CD14-positive monocyte (primary cell): ENCODE data around the gene UPF3A. TPM values are rescaled to one million over a fixed set of nuclear protein-coding genes. Genes with fewer than 3 reads are reported as not detected.

Experiments used
- DNase-seq, 3 donors: peaks; one replicate each; pipeline ENCODE4 v3.0.0-alpha.2; 2011 to 2022
- H2AFZ ChIP-seq: 2 replicates; pipeline ENCODE4 v1.6.0; 2012; ENCODE audit warnings: mild to moderate bottlenecking, low read depth, low read length, inconsistent platforms; ENCODE audit not compliant: insufficient read depth, poor library complexity, severe bottlenecking
- H3K27ac ChIP-seq, 2 donors: 1 replicate in 1 of 2; 2 replicates in 1 of 2; pipeline ENCODE4 v1.5.1; 2012 to 2013; ENCODE audit warnings: low read length in 2 of 2, control low read depth in 1 of 2, inconsistent platforms in 1 of 2, low read depth in 1 of 2, mild to moderate bottlenecking in 1 of 2
- H3K27me3 ChIP-seq, 2 donors: one replicate each; pipeline versions ENCODE4 v1.6.0 to v1.6.1; 2011 to 2013; ENCODE audit warnings: low read length in 2 of 2; ENCODE audit not compliant: control insufficient read depth in 2 of 2, insufficient read depth in 2 of 2
- H3K36me3 ChIP-seq, 2 donors: replicated peaks in 1 of 2; 1 replicate in 1 of 2; 2 replicates in 1 of 2; pipeline versions ENCODE4 v1.5.1 to v1.6.1; 2012 to 2013; ENCODE audit warnings: low read length in 2 of 2, control low read depth in 1 of 2, inconsistent platforms in 1 of 2, mild to moderate bottlenecking in 1 of 2; ENCODE audit not compliant: insufficient read depth in 2 of 2, control insufficient read depth in 1 of 2
- H3K4me1 ChIP-seq, 2 donors: 1 replicate in 1 of 2; 2 replicates in 1 of 2; pipeline versions ENCODE4 v1.5.1 to v1.6.1; 2012 to 2013; ENCODE audit warnings: low read length in 2 of 2, control low read depth in 1 of 2, inconsistent platforms in 1 of 2, mild to moderate bottlenecking in 1 of 2, moderate library complexity in 1 of 2; ENCODE audit not compliant: insufficient read depth in 2 of 2, control insufficient read depth in 1 of 2
- H3K4me2 ChIP-seq: replicated peaks from 2 replicates; pipeline ENCODE3; 2012; ENCODE audit warnings: low read length, moderate library complexity, mild to moderate bottlenecking; ENCODE audit not compliant: poor library complexity, severe bottlenecking; ENCODE audit errors: extremely low read depth
- H3K4me3 ChIP-seq, 3 experiments: fragments of 200-600 bp in 1 of 3; sonication (generic) in 1 of 3; replicated peaks in 1 of 3; 1 replicate in 2 of 3; 2 replicates in 1 of 3; pipeline ENCODE4 v1.5.1; 2011 to 2013; ENCODE audit warnings: low read length in 3 of 3, mild to moderate bottlenecking in 3 of 3, control low read depth in 2 of 3, low read depth in 2 of 3, inconsistent platforms in 1 of 3, moderate library complexity in 1 of 3
- H3K79me2 ChIP-seq: 2 replicates; pipeline ENCODE4 v1.6.0; 2012; ENCODE audit warnings: mild to moderate bottlenecking, control low read depth, inconsistent platforms, low read length, moderate library complexity; ENCODE audit not compliant: insufficient read depth
- H3K9ac ChIP-seq: 2 replicates; pipeline ENCODE4 v1.6.0; 2017; ENCODE audit warnings: low read length, mild to moderate bottlenecking; ENCODE audit not compliant: insufficient read depth, poor library complexity, severe bottlenecking
- H3K9me3 ChIP-seq, 2 donors: replicated peaks in 1 of 2; 1 replicate in 1 of 2; 2 replicates in 1 of 2; pipeline versions ENCODE4 v1.5.1 to v1.6.1; 2012 to 2013; ENCODE audit warnings: low read length in 2 of 2, control low read depth in 1 of 2; ENCODE audit not compliant: control insufficient read depth in 1 of 2, insufficient read depth in 1 of 2
- H4K20me1 ChIP-seq: 2 replicates; pipeline ENCODE4 v1.6.0; 2012; ENCODE audit warnings: mild to moderate bottlenecking, low read length, control low read depth, moderate library complexity; ENCODE audit not compliant: insufficient read depth
- H3K27ac Mint-ChIP-seq, 7 donors: one replicate each; pipeline ENCODE4 v1.8.0; 2020; ENCODE audit warnings: mild to moderate bottlenecking in 7 of 7, mixed read lengths in 7 of 7, moderate library complexity in 6 of 7, inconsistent platforms in 2 of 7
- H3K27me3 Mint-ChIP-seq, 3 donors: one replicate each; pipeline ENCODE4 v1.8.0; 2021 to 2022; ENCODE audit warnings: low read depth in 3 of 3, mild to moderate bottlenecking in 3 of 3, mixed read lengths in 3 of 3, moderate library complexity in 3 of 3, inconsistent platforms in 1 of 3
- H3K36me3 Mint-ChIP-seq, 2 donors: one replicate each; pipeline ENCODE4 v1.8.0; 2020; ENCODE audit warnings: mixed read lengths in 2 of 2, inconsistent platforms in 1 of 2, mild to moderate bottlenecking in 1 of 2
- H3K4me1 Mint-ChIP-seq: one replicate; pipeline ENCODE4 v1.8.0; 2020; ENCODE audit warnings: mild to moderate bottlenecking, mixed read lengths
- H3K4me3 Mint-ChIP-seq, 2 donors: one replicate each; pipeline ENCODE4 v1.8.0; 2020; ENCODE audit warnings: mild to moderate bottlenecking in 2 of 2, mixed read lengths in 2 of 2, moderate library complexity in 1 of 2
- H3K9me3 Mint-ChIP-seq, 7 donors: one replicate each; pipeline ENCODE4 v1.8.0; 2020 to 2022; ENCODE audit warnings: mixed read lengths in 7 of 7, mild to moderate bottlenecking in 6 of 7, moderate library complexity in 6 of 7, inconsistent platforms in 2 of 7
- CTCF ChIP-seq: fragments of 200-600 bp; IDR thresholded peaks from one replicate; pipeline ENCODE4 v1.8.0; 2022; ENCODE audit warnings: antibody characterized with exemption, mild to moderate bottlenecking
- WGBS: methylation state at CpG from one replicate; pipeline ENCODE4 v1.1.5; 2013; ENCODE audit warnings: missing lambda C conversion rate; ENCODE audit not compliant: insufficient coverage; 5-methylcytosine and 5-hydroxymethylcytosine counted together
- intact Hi-C, 2 donors: fragments of 100-400 bp; cut with micrococcal nuclease; formaldehyde crosslinking; loops; one replicate each; pipeline versions ENCODE4 v1.15.0 to v1.15.1; 2023
- polyA plus RNA-seq, 3 donors: library from polyadenylated mRNA; depleted of rRNA in 1 of 3; unstranded in 2 of 3; stranded (reverse) in 1 of 3; fragments of 300-500 nt in 2 of 3; fragments of >200 nt in 1 of 3; fragmentation: Illumina TruSeq in 2 of 3; gene quantifications; 1 replicate in 2 of 3; 2 replicates in 1 of 3; pipeline ENCODE4 v1.2.3, GENCODE V29; 2012 to 2021

UPF3A gene
- polyA plus RNA-seq, 3 donors: 6.1 to 39.1 (median 7.0) TPM

- WGBS: 95% methylated on average over 3 of the region's 3 CpGs
- Histone ChIP-seq H2AFZ (no peak overlapping the region), H3K9me3 (no peaks in the 10 kb centered on the region), H3K27ac (peak overlapping the region in 1 of 2 donors; percentile 54), H3K4me2 (no peak overlapping the region), H3K36me3 (peaks cover 31 to 54% of the 10 kb centered on the region in 2 donors), H3K9ac (no peak overlapping the region), H4K20me1 (peaks cover 57% of the 10 kb centered on the region), H3K4me3 (no peak overlapping the region), H3K79me2 (peaks cover 93% of the 10 kb centered on the region), H3K4me1 (peaks cover 14 to 34% of the 10 kb centered on the region in 2 donors), H3K27me3 (no peaks in the 10 kb centered on the region)
- Mint-ChIP-seq H3K4me1 (peaks cover 43% of the 10 kb centered on the region), H3K4me3 (no peak overlapping the region), H3K27ac (peak overlapping the region in 5 of 7 donors; percentile 1 to 69 (median 10)), H3K27me3 (no peaks in the 10 kb centered on the region), H3K9me3 (no peaks in the 10 kb centered on the region), H3K36me3 (peaks cover 44 to 66% of the 10 kb centered on the region in 2 donors)
- intact Hi-C loops: no loop called here
- DNase-seq: no peak
- TF ChIP-seq CTCF: no peak
Measured at GRCh38 chr13:114319441-114319913, 38.1 kb downstream of the UPF3A start.

- H3K4me1 ChIP-seq: peaks cover 17 to 37% of the 10 kb centered on the region in 2 donors
- TF ChIP-seq CTCF: no peak
- H3K9me3 ChIP-seq: no peaks in the 10 kb centered on the region
- no peaks in the 10 kb centered on the region for H3K27me3 ChIP-seq
- intact Hi-C loops: no loop called here
- peaks cover 57% of the 10 kb centered on the region for H4K20me1 ChIP-seq
- no peak overlapping the region for H3K4me3 Mint-ChIP-seq
- no peak for DNase-seq
- peaks cover 49 to 72% of the 10 kb centered on the region in 2 donors for H3K36me3 Mint-ChIP-seq
- H3K27ac ChIP-seq: peak overlapping the region in 1 of 2 donors; percentile 54
- H2AFZ ChIP-seq: no peak overlapping the region
- H3K27ac Mint-ChIP-seq: peak overlapping the region in 3 of 7 donors; percentile 10 to 70 (median 69)
- peaks cover 34 to 60% of the 10 kb centered on the region in 2 donors for H3K36me3 ChIP-seq
- peaks cover 45% of the 10 kb centered on the region for H3K4me1 Mint-ChIP-seq
- H3K9me3 Mint-ChIP-seq: no peaks in the 10 kb centered on the region
- H3K4me3 ChIP-seq: no peak overlapping the region
- no peaks in the 10 kb centered on the region for H3K27me3 Mint-ChIP-seq
- no peak overlapping the region for H3K9ac ChIP-seq
- peaks cover 92% of the 10 kb centered on the region for H3K79me2 ChIP-seq
- H3K4me2 ChIP-seq: no peak overlapping the region
Measured at GRCh38 chr13:114320065-114320464, 38.7 kb downstream of the UPF3A start.
